Activated T-cell treated with anti-CD3 and anti-CD28 coated beads for 1 hour (primary cell): Measurements from ENCODE around the gene ZNF552.
"Not testable (repeated sequence)": the region's sequence is repeated elsewhere in the genome, so short reads cannot be mapped to it uniquely, and the experiment has no call there.

Source experiments
- DNase-seq: peaks from one replicate; pipeline ENCODE4 v3.0.0-alpha.2; 2020; ENCODE audit warnings: low read depth

The ZNF552 gene

GRCh38 chr19:57814505-57815246 lies at the start of gene ZNF552:
TSS of gene ZNF552 (minus strand) at chr19:57814913. CDS start at chr19:57814743, 170 bp downstream.
- peak; percentile 54 for DNase-seq

GRCh38 chr19:57862351-57862750 lies 47.6 kb upstream of the ZNF552 start:
- DNase-seq: not testable (repeated sequence)

- DNase-seq: not testable (repeated sequence)
These were observed 39.4 kb upstream of the ZNF552 start for GRCh38 chr19:57854117-57854516.

GRCh38 chr19:57851812-57852603 lies 37.3 kb upstream of the ZNF552 start:
- DNase-seq: not testable (repeated sequence)

GRCh38 chr19:57850553-57851017 lies 35.9 kb upstream of the ZNF552 start:
- DNase-seq: no peak

GRCh38 chr19:57849666-57850473 lies 35.2 kb upstream of the ZNF552 start, which contains the start of gene ZNF587:
TSS of gene ZNF587 (plus strand) at chr19:57849859. CDS start at chr19:57850039, 180 bp downstream.
- peak; percentile 65 for DNase-seq

- DNase-seq: not testable (repeated sequence)
These were observed 34.5 kb upstream of the ZNF552 start for GRCh38 chr19:57849162-57849665.

- DNase-seq: not testable (repeated sequence)
These were observed 32.5 kb upstream of the ZNF552 start for GRCh38 chr19:57847164-57847563.

- no peak for DNase-seq
These were observed 26.5 kb upstream of the ZNF552 start for GRCh38 chr19:57841122-57841763.

- DNase-seq: not testable (repeated sequence)
These were observed 24.0 kb upstream of the ZNF552 start for GRCh38 chr19:57838622-57839191.

- not testable (repeated sequence) for DNase-seq
These were observed 22.3 kb upstream of the ZNF552 start for GRCh38 chr19:57836991-57837390.

GRCh38 chr19:57830071-57830602 lies 15.4 kb upstream of the ZNF552 start, which contains the start of gene ZNF587B:
TSS of gene ZNF587B (plus strand) at chr19:57830299. CDS start at chr19:57830529, 230 bp downstream.
- peak; percentile 19 for DNase-seq

GRCh38 chr19:57829316-57829715 lies 14.6 kb upstream of the ZNF552 start:
- no peak for DNase-seq

- DNase-seq: no peak
These were observed 10.8 kb upstream of the ZNF552 start for GRCh38 chr19:57825511-57825910.

GRCh38 chr19:57823608-57824007 lies 8.9 kb upstream of the ZNF552 start:
- DNase-seq: not testable (repeated sequence)

- DNase-seq: not testable (repeated sequence)
These were observed 8.4 kb upstream of the ZNF552 start for GRCh38 chr19:57823155-57823554.

GRCh38 chr19:57821501-57821900 lies 6.8 kb upstream of the ZNF552 start:
- DNase-seq: not testable (repeated sequence)

GRCh38 chr19:57821095-57821494 lies 6.4 kb upstream of the ZNF552 start:
- DNase-seq: not testable (repeated sequence)

GRCh38 chr19:57820599-57820998 lies 5.9 kb upstream of the ZNF552 start:
- DNase-seq: no peak

- peak; percentile 59 for DNase-seq
These were observed 4.9 kb upstream of the ZNF552 start for GRCh38 chr19:57819475-57820148.
